Peyer's patch (tissue), 4 donors: Measurements from ENCODE around the gene TRAF6. TPM values are rescaled to one million over a fixed set of nuclear protein-coding genes. Genes with fewer than 3 reads are reported as not detected.

ENCODE experiments used
- DNase-seq, 3 donors: peaks; one replicate each; pipeline ENCODE4 v3.0.0-alpha.2; 2017 to 2019
- H3K27ac ChIP-seq, 4 donors: fragments of 200-600 bp; sonication (generic); one replicate each; pipeline ENCODE4 v1.5.1; 2016 to 2019
- H3K27me3 ChIP-seq, 2 donors: fragments of 200-600 bp; sonication (generic); one replicate each; pipeline ENCODE4 v1.5.1; 2019
- H3K36me3 ChIP-seq, 3 donors: fragments of 200-600 bp; sonication (generic); one replicate each; pipeline ENCODE4 v1.5.1; 2016 to 2019
- H3K4me1 ChIP-seq, 4 donors: fragments of 200-600 bp; sonication (generic); one replicate each; pipeline ENCODE4 v1.5.1; 2016 to 2019
- H3K4me3 ChIP-seq, 4 donors: fragments of 200-600 bp; sonication (generic); 1 replicate in 3 of 4; 2 replicates in 1 of 4; pipeline ENCODE4 v1.5.1; 2016 to 2019; ENCODE audit warnings: mild to moderate bottlenecking in 1 of 4
- H3K9me3 ChIP-seq, 4 donors: fragments of 200-600 bp; sonication (generic); one replicate each; pipeline ENCODE4 v1.5.1; 2016 to 2019; ENCODE audit warnings: mild to moderate bottlenecking in 1 of 4
- POLR2A ChIP-seq, 2 donors: fragments of 450-650 bp; IDR thresholded peaks; one replicate each; pipeline ENCODE4 v1.5.1; 2017; ENCODE audit warnings: antibody characterized with exemption in 2 of 2, mild to moderate bottlenecking in 2 of 2, moderate library complexity in 2 of 2
- total RNA-seq, 4 donors: library from RNA; depleted of rRNA; stranded (reverse); fragments of >200 nt; gene quantifications; one replicate each; pipeline ENCODE4 v1.1.0, GENCODE V29; 2016
- TF ChIP-seq, protein P1 (sequence below), 6 experiments: fragments of 450-650 bp in 4 of 6; fragments of 200-600 bp in 2 of 6; sonication (generic) in 1 of 6; IDR thresholded peaks; one replicate each; pipeline ENCODE4 v1.5.1; 2017 to 2019; ENCODE audit warnings: antibody characterized with exemption in 6 of 6, mild to moderate bottlenecking in 3 of 6, moderate library complexity in 1 of 6

TRAF6 gene
- total RNA-seq, 4 donors from 2014 or later, result 6.6 to 25.1 (median 18.4) TPM

- TF ChIP-seq, protein P1, sequence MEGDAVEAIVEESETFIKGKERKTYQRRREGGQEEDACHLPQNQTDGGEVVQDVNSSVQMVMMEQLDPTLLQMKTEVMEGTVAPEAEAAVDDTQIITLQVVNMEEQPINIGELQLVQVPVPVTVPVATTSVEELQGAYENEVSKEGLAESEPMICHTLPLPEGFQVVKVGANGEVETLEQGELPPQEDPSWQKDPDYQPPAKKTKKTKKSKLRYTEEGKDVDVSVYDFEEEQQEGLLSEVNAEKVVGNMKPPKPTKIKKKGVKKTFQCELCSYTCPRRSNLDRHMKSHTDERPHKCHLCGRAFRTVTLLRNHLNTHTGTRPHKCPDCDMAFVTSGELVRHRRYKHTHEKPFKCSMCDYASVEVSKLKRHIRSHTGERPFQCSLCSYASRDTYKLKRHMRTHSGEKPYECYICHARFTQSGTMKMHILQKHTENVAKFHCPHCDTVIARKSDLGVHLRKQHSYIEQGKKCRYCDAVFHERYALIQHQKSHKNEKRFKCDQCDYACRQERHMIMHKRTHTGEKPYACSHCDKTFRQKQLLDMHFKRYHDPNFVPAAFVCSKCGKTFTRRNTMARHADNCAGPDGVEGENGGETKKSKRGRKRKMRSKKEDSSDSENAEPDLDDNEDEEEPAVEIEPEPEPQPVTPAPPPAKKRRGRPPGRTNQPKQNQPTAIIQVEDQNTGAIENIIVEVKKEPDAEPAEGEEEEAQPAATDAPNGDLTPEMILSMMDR (IDR thresholded peaks at IDR 0.05), result no peak
- no peak for DNase-seq
- Histone ChIP-seq H3K27ac (no peak overlapping the region), H3K36me3 (peaks cover 0 to 19% (median 0%) of the 10 kb centered on the region in 3 donors), H3K4me3 (no peak overlapping the region), H3K4me1 (peaks cover 0 to 8% (median 0%) of the 10 kb centered on the region in 4 donors), H3K9me3 (no peaks in the 10 kb centered on the region), H3K27me3 (no peaks in the 10 kb centered on the region)
Measured at GRCh38 chr11:36480833-36481232, 29.2 kb downstream of the TRAF6 start.

GRCh38 chr11:36478700-36479329, 31.3 kb downstream of the TRAF6 start:
- DNase-seq, result peak in 1 of 3 donors; percentile 60
- H3K36me3 ChIP-seq, result peaks cover 0 to 5% (median 0%) of the 10 kb centered on the region in 3 donors
- no peak overlapping the region for H3K27ac ChIP-seq

GRCh38 chr11:36475192-36475591, 34.9 kb downstream of the TRAF6 start:
- no peak for DNase-seq
- no peak for TF ChIP-seq POLR2A (IDR thresholded peaks at IDR 0.05)
- TF ChIP-seq, protein P1 (IDR thresholded peaks at IDR 0.05), result no peak
- H3K9me3 ChIP-seq, result no peaks in the 10 kb centered on the region
- no peak overlapping the region for H3K4me3 ChIP-seq
- no peak overlapping the region for H3K27ac ChIP-seq
- no peaks in the 10 kb centered on the region for H3K27me3 ChIP-seq
- peaks cover 0 to 8% (median 0%) of the 10 kb centered on the region in 4 donors for H3K4me1 ChIP-seq
- no peaks in the 10 kb centered on the region for H3K36me3 ChIP-seq

More at GRCh38 chr11:36478700-36479329, 31.3 kb downstream of the TRAF6 start:
- H3K9me3 ChIP-seq, result no peaks in the 10 kb centered on the region
- TF ChIP-seq, protein P1 (IDR thresholded peaks at IDR 0.05), result peak in 4 of 6 experiments; percentile 48 to 72 (median 61)
- TF ChIP-seq POLR2A (IDR thresholded peaks at IDR 0.05), result no peak
- peaks cover 0 to 8% (median 0%) of the 10 kb centered on the region in 4 donors for H3K4me1 ChIP-seq
- no peak overlapping the region for H3K4me3 ChIP-seq
- no peaks in the 10 kb centered on the region for H3K27me3 ChIP-seq

GRCh38 chr11:36471577-36471976, 38.5 kb downstream of the TRAF6 start:
- Histone ChIP-seq H3K36me3 (no peaks in the 10 kb centered on the region), H3K27ac (no peak overlapping the region), H3K9me3 (no peaks in the 10 kb centered on the region), H3K4me1 (no peaks in the 10 kb centered on the region), H3K27me3 (no peaks in the 10 kb centered on the region), H3K4me3 (no peak overlapping the region)
- TF ChIP-seq POLR2A (IDR thresholded peaks at IDR 0.05), result no peak
- TF ChIP-seq, protein P1 (IDR thresholded peaks at IDR 0.05), result no peak
- no peak for DNase-seq

DNA sequence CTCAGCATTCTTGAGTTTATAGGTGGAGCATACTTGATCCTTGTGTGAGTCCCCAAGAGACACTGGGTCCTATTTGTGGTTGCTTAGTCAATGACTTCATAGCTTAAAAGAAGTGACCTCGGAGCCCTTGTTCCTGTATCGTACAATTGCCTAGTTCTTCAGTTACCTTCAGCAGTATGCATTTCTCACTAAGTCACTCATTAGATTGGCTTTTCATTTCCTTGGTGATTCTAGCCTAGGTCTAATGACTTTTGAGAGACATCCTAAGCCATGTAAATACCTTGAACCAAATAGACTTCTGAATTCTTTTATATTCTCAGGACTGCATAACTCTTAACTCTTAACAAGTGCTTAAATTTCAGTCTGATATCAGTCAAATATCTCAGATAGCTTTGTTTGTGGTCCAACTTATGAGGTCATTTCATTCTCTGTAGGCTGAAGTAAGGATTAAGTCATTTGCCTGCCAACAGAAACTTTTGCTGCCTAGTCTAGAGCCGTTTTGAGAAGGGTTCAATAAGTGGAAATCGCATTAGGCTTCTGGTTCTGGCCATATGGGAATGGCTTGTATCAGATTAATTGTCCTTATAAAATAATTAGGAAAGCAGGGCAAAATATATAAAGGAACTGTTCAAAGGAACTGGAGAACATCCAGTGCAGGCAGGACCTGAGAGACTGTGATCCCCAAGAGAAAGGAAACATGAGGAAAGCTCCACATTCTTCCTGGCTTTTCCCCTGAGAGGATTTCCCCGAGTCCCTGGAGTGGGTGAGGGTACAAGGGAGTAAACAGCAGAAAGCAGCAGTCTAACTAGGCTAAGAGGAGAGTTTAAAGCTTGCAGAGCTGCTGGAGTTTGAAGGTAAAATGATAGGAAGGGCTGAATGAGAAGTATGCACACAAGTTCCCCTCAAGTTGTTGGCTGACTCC, 39.9 kb downstream of the TRAF6 start:
- DNase-seq, result no peak
- Histone ChIP-seq H3K27me3 (no peaks in the 10 kb centered on the region), H3K4me1 (no peaks in the 10 kb centered on the region), H3K9me3 (no peaks in the 10 kb centered on the region), H3K4me3 (no peak overlapping the region), H3K27ac (no peak overlapping the region), H3K36me3 (no peaks in the 10 kb centered on the region)
- TF ChIP-seq, protein P1 (IDR thresholded peaks at IDR 0.05), result no peak
- no peak for TF ChIP-seq POLR2A (IDR thresholded peaks at IDR 0.05)
